CD14-positive monocyte (primary cell): Measurements from ENCODE around the gene CCDC40. TPM values are rescaled to one million over a fixed set of nuclear protein-coding genes. Genes with fewer than 3 reads are reported as not detected.

Source experiments
- DNase-seq, 3 donors: peaks; one replicate each; pipeline ENCODE4 v3.0.0-alpha.2; 2011 to 2022
- H2AFZ ChIP-seq: 2 replicates; pipeline ENCODE4 v1.6.0; 2012; ENCODE audit warnings: mild to moderate bottlenecking, low read depth, low read length, inconsistent platforms; ENCODE audit not compliant: insufficient read depth, poor library complexity, severe bottlenecking
- H3K27ac ChIP-seq, 2 donors: 1 replicate in 1 of 2; 2 replicates in 1 of 2; pipeline ENCODE4 v1.5.1; 2012 to 2013; ENCODE audit warnings: low read length in 2 of 2, control low read depth in 1 of 2, inconsistent platforms in 1 of 2, low read depth in 1 of 2, mild to moderate bottlenecking in 1 of 2
- H3K27me3 ChIP-seq, 2 donors: one replicate each; pipeline versions ENCODE4 v1.6.0 to v1.6.1; 2011 to 2013; ENCODE audit warnings: low read length in 2 of 2; ENCODE audit not compliant: control insufficient read depth in 2 of 2, insufficient read depth in 2 of 2
- H3K36me3 ChIP-seq, 2 donors: replicated peaks in 1 of 2; 1 replicate in 1 of 2; 2 replicates in 1 of 2; pipeline versions ENCODE4 v1.5.1 to v1.6.1; 2012 to 2013; ENCODE audit warnings: low read length in 2 of 2, control low read depth in 1 of 2, inconsistent platforms in 1 of 2, mild to moderate bottlenecking in 1 of 2; ENCODE audit not compliant: insufficient read depth in 2 of 2, control insufficient read depth in 1 of 2
- H3K4me1 ChIP-seq, 2 donors: 1 replicate in 1 of 2; 2 replicates in 1 of 2; pipeline versions ENCODE4 v1.5.1 to v1.6.1; 2012 to 2013; ENCODE audit warnings: low read length in 2 of 2, control low read depth in 1 of 2, inconsistent platforms in 1 of 2, mild to moderate bottlenecking in 1 of 2, moderate library complexity in 1 of 2; ENCODE audit not compliant: insufficient read depth in 2 of 2, control insufficient read depth in 1 of 2
- H3K4me2 ChIP-seq: replicated peaks from 2 replicates; pipeline ENCODE3; 2012; ENCODE audit warnings: low read length, moderate library complexity, mild to moderate bottlenecking; ENCODE audit not compliant: poor library complexity, severe bottlenecking; ENCODE audit errors: extremely low read depth
- H3K4me3 ChIP-seq, 3 experiments: fragments of 200-600 bp in 1 of 3; sonication (generic) in 1 of 3; replicated peaks in 1 of 3; 1 replicate in 2 of 3; 2 replicates in 1 of 3; pipeline ENCODE4 v1.5.1; 2011 to 2013; ENCODE audit warnings: low read length in 3 of 3, mild to moderate bottlenecking in 3 of 3, control low read depth in 2 of 3, low read depth in 2 of 3, inconsistent platforms in 1 of 3, moderate library complexity in 1 of 3
- H3K79me2 ChIP-seq: 2 replicates; pipeline ENCODE4 v1.6.0; 2012; ENCODE audit warnings: mild to moderate bottlenecking, control low read depth, inconsistent platforms, low read length, moderate library complexity; ENCODE audit not compliant: insufficient read depth
- H3K9ac ChIP-seq: 2 replicates; pipeline ENCODE4 v1.6.0; 2017; ENCODE audit warnings: low read length, mild to moderate bottlenecking; ENCODE audit not compliant: insufficient read depth, poor library complexity, severe bottlenecking
- H3K9me3 ChIP-seq, 2 donors: replicated peaks in 1 of 2; 1 replicate in 1 of 2; 2 replicates in 1 of 2; pipeline versions ENCODE4 v1.5.1 to v1.6.1; 2012 to 2013; ENCODE audit warnings: low read length in 2 of 2, control low read depth in 1 of 2; ENCODE audit not compliant: control insufficient read depth in 1 of 2, insufficient read depth in 1 of 2
- H4K20me1 ChIP-seq: 2 replicates; pipeline ENCODE4 v1.6.0; 2012; ENCODE audit warnings: mild to moderate bottlenecking, low read length, control low read depth, moderate library complexity; ENCODE audit not compliant: insufficient read depth
- H3K27ac Mint-ChIP-seq, 7 donors: one replicate each; pipeline ENCODE4 v1.8.0; 2020; ENCODE audit warnings: mild to moderate bottlenecking in 7 of 7, mixed read lengths in 7 of 7, moderate library complexity in 6 of 7, inconsistent platforms in 2 of 7
- H3K27me3 Mint-ChIP-seq, 3 donors: one replicate each; pipeline ENCODE4 v1.8.0; 2021 to 2022; ENCODE audit warnings: low read depth in 3 of 3, mild to moderate bottlenecking in 3 of 3, mixed read lengths in 3 of 3, moderate library complexity in 3 of 3, inconsistent platforms in 1 of 3
- H3K36me3 Mint-ChIP-seq, 2 donors: one replicate each; pipeline ENCODE4 v1.8.0; 2020; ENCODE audit warnings: mixed read lengths in 2 of 2, inconsistent platforms in 1 of 2, mild to moderate bottlenecking in 1 of 2
- H3K4me1 Mint-ChIP-seq: one replicate; pipeline ENCODE4 v1.8.0; 2020; ENCODE audit warnings: mild to moderate bottlenecking, mixed read lengths
- H3K4me3 Mint-ChIP-seq, 2 donors: one replicate each; pipeline ENCODE4 v1.8.0; 2020; ENCODE audit warnings: mild to moderate bottlenecking in 2 of 2, mixed read lengths in 2 of 2, moderate library complexity in 1 of 2
- H3K9me3 Mint-ChIP-seq, 7 donors: one replicate each; pipeline ENCODE4 v1.8.0; 2020 to 2022; ENCODE audit warnings: mixed read lengths in 7 of 7, mild to moderate bottlenecking in 6 of 7, moderate library complexity in 6 of 7, inconsistent platforms in 2 of 7
- CTCF ChIP-seq: fragments of 200-600 bp; IDR thresholded peaks from one replicate; pipeline ENCODE4 v1.8.0; 2022; ENCODE audit warnings: antibody characterized with exemption, mild to moderate bottlenecking
- WGBS: methylation state at CpG from one replicate; pipeline ENCODE4 v1.1.5; 2013; ENCODE audit warnings: missing lambda C conversion rate; ENCODE audit not compliant: insufficient coverage; 5-methylcytosine and 5-hydroxymethylcytosine counted together
- intact Hi-C, 2 donors: fragments of 100-400 bp; cut with micrococcal nuclease; formaldehyde crosslinking; loops; one replicate each; pipeline versions ENCODE4 v1.15.0 to v1.15.1; 2023
- polyA plus RNA-seq, 3 donors: library from polyadenylated mRNA; depleted of rRNA in 1 of 3; unstranded in 2 of 3; stranded (reverse) in 1 of 3; fragments of 300-500 nt in 2 of 3; fragments of >200 nt in 1 of 3; fragmentation: Illumina TruSeq in 2 of 3; gene quantifications; 1 replicate in 2 of 3; 2 replicates in 1 of 3; pipeline ENCODE4 v1.2.3, GENCODE V29; 2012 to 2021

CCDC40 gene
- polyA plus RNA-seq, 3 donors, result 0.21 to 0.27 TPM; not detected in 1

DNA sequence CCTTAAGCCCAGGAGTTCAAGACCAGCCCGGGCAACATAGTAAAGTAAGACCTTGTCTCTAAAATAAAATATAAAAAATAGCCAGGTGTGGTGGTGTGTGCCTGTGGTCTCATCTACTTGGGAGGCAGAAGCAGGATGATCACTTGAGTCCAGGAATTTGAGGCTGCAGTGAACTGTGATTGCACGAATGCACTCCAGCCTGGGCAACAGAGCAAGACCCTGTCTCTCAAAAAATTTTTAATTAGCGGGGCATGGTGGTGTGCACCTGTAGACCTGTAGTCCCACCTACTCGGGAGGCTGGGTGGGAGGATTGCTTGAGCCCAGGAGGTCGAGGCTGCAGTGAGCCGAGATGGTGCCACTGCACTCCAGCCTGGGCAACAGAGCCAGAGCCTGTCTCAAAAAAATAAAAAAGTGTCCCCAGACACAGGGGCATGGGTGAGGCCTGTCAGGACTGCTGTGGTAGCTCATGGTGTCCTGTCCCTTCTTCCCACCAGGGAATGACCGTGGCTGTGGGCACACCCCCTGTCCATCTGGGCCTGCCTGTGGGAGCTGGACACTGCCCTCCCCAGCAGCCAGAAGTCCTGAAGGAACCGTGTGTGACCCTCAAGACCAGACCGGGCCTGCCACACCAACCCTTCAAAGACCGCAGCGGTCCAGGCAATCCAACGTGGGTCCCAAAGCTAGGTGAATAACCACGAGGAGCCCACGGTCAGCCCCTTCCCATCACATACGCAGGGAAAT, 34.1 kb downstream of the CCDC40 start:
- Histone ChIP-seq H3K9ac (no peak overlapping the region), H3K9me3 (no peaks in the 10 kb centered on the region), H3K4me2 (no peak overlapping the region), H3K36me3 (no peaks in the 10 kb centered on the region), H4K20me1 (no peaks in the 10 kb centered on the region), H3K4me3 (peak overlapping the region in 1 of 3 experiments; percentile 25), H3K27ac (no peak overlapping the region), H3K27me3 (no peaks in the 10 kb centered on the region), H2AFZ (no peak overlapping the region), H3K79me2 (no peaks in the 10 kb centered on the region), H3K4me1 (no peaks in the 10 kb centered on the region)
- Mint-ChIP-seq H3K27ac (no peak overlapping the region), H3K9me3 (no peaks in the 10 kb centered on the region), H3K27me3 (peaks cover 2 to 9% (median 7%) of the 10 kb centered on the region in 3 donors), H3K36me3 (no peaks in the 10 kb centered on the region), H3K4me3 (peak overlapping the region; percentile 54 to 74), H3K4me1 (peaks cover 17% of the 10 kb centered on the region)
- intact Hi-C loops, result no loop called here
- no peak for DNase-seq
- 86% methylated on average over 14 of the region's 15 CpGs for WGBS
- no peak for TF ChIP-seq CTCF

GRCh38 chr17:80071116-80071841, 34.8 kb downstream of the CCDC40 start:
- Histone ChIP-seq H3K4me3 (peak overlapping the region in 1 of 3 experiments; percentile 25), H3K9me3 (no peaks in the 10 kb centered on the region), H2AFZ (peak overlapping the region; percentile 42), H3K79me2 (no peaks in the 10 kb centered on the region), H3K27ac (no peak overlapping the region), H3K9ac (no peak overlapping the region), H4K20me1 (no peaks in the 10 kb centered on the region), H3K4me1 (no peaks in the 10 kb centered on the region), H3K4me2 (no peak overlapping the region), H3K27me3 (no peaks in the 10 kb centered on the region), H3K36me3 (no peaks in the 10 kb centered on the region)
- Mint-ChIP-seq H3K9me3 (no peaks in the 10 kb centered on the region), H3K27me3 (peaks cover 4 to 9% (median 7%) of the 10 kb centered on the region in 3 donors), H3K4me3 (peak overlapping the region; percentile 54 to 74), H3K4me1 (peaks cover 17% of the 10 kb centered on the region), H3K27ac (peak overlapping the region in 1 of 7 donors; percentile 57), H3K36me3 (no peaks in the 10 kb centered on the region)
- no peak for DNase-seq
- intact Hi-C loops, result no loop called here
- 44% methylated on average over 17 of the region's 20 CpGs for WGBS
- no peak for TF ChIP-seq CTCF
